Spleen (tissue), 11 donors: ENCODE data around the gene PRAMEF18. TPM values are rescaled to one million over a fixed set of nuclear protein-coding genes. Genes with fewer than 3 reads are reported as not detected.
"Not testable (repeated sequence)": the region's sequence is repeated elsewhere in the genome, so short reads cannot be mapped to it uniquely, and the experiment has no call there.

ENCODE experiments used
- DNase-seq: peaks from one replicate; pipeline ENCODE4 v3.0.0-alpha.2; 2020
- H3K27ac ChIP-seq, 8 donors: fragments of 200-600 bp; sonication (generic) in 7 of 8; 1 replicate in 4 of 8; 2 replicates in 4 of 8; pipeline versions ENCODE4 v1.5.0 to v1.8.0; 2016 to 2021; ENCODE audit warnings: inconsistent platforms in 4 of 8, mild to moderate bottlenecking in 4 of 8, moderate library complexity in 1 of 8
- H3K27me3 ChIP-seq, 7 donors: fragments of 200-600 bp; sonication (generic) in 6 of 7; replicated peaks in 1 of 7; 1 replicate in 4 of 7; 2 replicates in 3 of 7; pipeline versions ENCODE4 v1.5.0 to v1.8.0; 2016 to 2021; ENCODE audit warnings: inconsistent platforms in 3 of 7, mild to moderate bottlenecking in 1 of 7
- H3K36me3 ChIP-seq, 6 donors: fragments of 200-600 bp; sonication (generic) in 5 of 6; 1 replicate in 4 of 6; 2 replicates in 2 of 6; pipeline versions ENCODE4 v1.5.0 to v1.8.0; 2016 to 2021; ENCODE audit warnings: inconsistent platforms in 2 of 6
- H3K4me1 ChIP-seq, 6 donors: fragments of 200-600 bp; sonication (generic) in 5 of 6; 1 replicate in 3 of 6; 2 replicates in 3 of 6; pipeline versions ENCODE4 v1.5.0 to v1.8.0; 2016 to 2021; ENCODE audit warnings: inconsistent platforms in 3 of 6
- H3K4me3 ChIP-seq, 8 donors: fragments of 200-600 bp; sonication (generic) in 7 of 8; 1 replicate in 4 of 8; 2 replicates in 4 of 8; pipeline versions ENCODE4 v1.5.0 to v1.8.0; 2016 to 2021; ENCODE audit warnings: inconsistent platforms in 4 of 8, mild to moderate bottlenecking in 4 of 8, moderate library complexity in 2 of 8
- H3K9me3 ChIP-seq, 8 donors: fragments of 200-600 bp; sonication (generic) in 7 of 8; 1 replicate in 4 of 8; 2 replicates in 4 of 8; pipeline versions ENCODE4 v1.5.0 to v1.8.0; 2016 to 2021; ENCODE audit warnings: inconsistent platforms in 4 of 8
- WGBS, 5 donors: extraction: QIAGEN DNeasy Blood & Tissue Kit in 3 of 5; methylation state at CpG; one replicate each; pipeline versions ENCODE4 v1.1.5 to v1.1.7; 2013 to 2018; 5-methylcytosine and 5-hydroxymethylcytosine counted together
- intact Hi-C: fragments of 100-400 bp; cut with DNase I; formaldehyde crosslinking; loops from one replicate; pipeline ENCODE4 v1.15.0; 2023; ENCODE audit warnings: low total_unique reads
- polyA plus RNA-seq, 3 donors: library from polyadenylated mRNA; stranded (reverse); fragments of 200-250 nt; gene quantifications; one replicate each; pipeline ENCODE4 v1.2.1, GENCODE V29; 2013
- total RNA-seq, 7 donors: library from RNA; depleted of rRNA in 3 of 7; stranded (reverse); fragments of >200 nt in 3 of 7; fragmentation: NEBNext Ultra II Directional in 4 of 7; extraction: Animal tissue kit (Norgen Biotek cat#: 25700) in 4 of 7; gene quantifications; one replicate each; pipeline versions ENCODE4 v1.1.0 to v1.2.1, GENCODE V29; 2016 to 2021
- donor health status: healthy with polysubstance abuse.
- donor health status: DM: no; HTN: no; CAD: no; lungs with moderate emphysema.
- donor health status: DM: no; HTN: no; CAD: no.
- donor health status: Bipolar disorder and iron deficiency.
- donor health status: healthy.
- donor health status: DM: no; HTN: no; CAD: no.
- donor health status: DM: yes; HTN: yes; CAD: no.

Gene PRAMEF18
- total and polyA plus RNA-seq, 10 donors: not detected

DNA sequence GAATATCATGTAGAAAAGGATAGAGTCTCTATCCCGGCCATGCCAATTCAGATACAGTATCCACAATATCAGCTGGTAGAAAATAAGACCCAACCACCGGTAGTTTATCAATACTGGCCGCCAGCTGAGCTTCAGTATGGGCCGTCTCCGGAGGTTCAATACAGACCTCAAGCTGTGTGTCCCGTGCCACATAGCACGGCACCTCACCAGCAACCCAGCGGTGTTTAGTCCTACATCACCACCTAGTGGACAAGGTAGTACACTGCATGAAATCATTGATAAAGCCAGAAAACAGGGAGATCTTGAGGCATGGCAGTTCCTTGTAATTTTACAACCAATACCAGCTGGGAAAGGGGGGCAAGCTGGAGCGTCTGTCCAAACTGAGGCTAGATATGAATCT lies 17.2 kb downstream of the PRAMEF18 start:
- H3K4me3 ChIP-seq, DNase-seq, H3K36me3 ChIP-seq, H3K27me3 ChIP-seq, H3K27ac ChIP-seq, intact Hi-C loops, H3K4me1 ChIP-seq, H3K9me3 ChIP-seq: not testable (repeated sequence)
- WGBS, 5 donors: no CpG with 5 or more reads among the region's 9 CpGs

DNA sequence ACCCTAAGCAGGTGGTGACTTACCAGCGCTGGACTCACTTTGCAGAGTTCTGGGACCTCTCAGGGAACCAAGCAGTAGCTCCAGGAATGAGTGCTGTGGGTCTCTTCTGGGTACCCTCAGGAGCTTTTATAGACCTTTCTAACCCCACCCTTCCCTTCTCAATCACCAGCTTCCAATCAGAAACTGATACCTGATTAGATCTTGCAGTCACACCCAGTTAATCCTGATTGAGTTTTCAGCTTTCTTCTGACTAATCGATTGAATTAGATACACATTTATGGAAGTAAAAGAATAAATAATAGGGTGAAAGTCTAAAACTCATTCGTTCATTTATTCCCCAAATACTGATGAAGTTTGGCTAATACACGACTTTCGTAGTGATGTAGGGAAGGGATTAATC lies 24.6 kb downstream of the PRAMEF18 start, which contains the start of gene PRAMEF13:
PRAMEF13 (minus strand) TSS at position 101 of the 400 bp plus-strand sequence. CDS start 1,820 bp downstream, outside the sequence.
- intact Hi-C loops: not testable (repeated sequence)

More for the DNA sequence above, 24.6 kb downstream of the PRAMEF18 start, which contains the start of gene PRAMEF13:
- H3K4me1 ChIP-seq, DNase-seq, H3K36me3 ChIP-seq, H3K27me3 ChIP-seq, H3K9me3 ChIP-seq, H3K27ac ChIP-seq, H3K4me3 ChIP-seq: not testable (repeated sequence)
- WGBS, 5 donors: no CpG with 5 or more reads among the region's 5 CpGs

Other genes with a start within 250 kb of the PRAMEF18 start
- gene PRAMEF27, start 169.6 kb downstream of the PRAMEF18 start, total RNA-seq: not detected
- gene PRAMEF27, start 169.6 kb downstream of the PRAMEF18 start, polyA plus RNA-seq: not detected
- gene HNRNPCL3, start 165.4 kb downstream of the PRAMEF18 start, total RNA-seq: not detected
- not detected for gene HNRNPCL3, start 165.4 kb downstream of the PRAMEF18 start, polyA plus RNA-seq
- not detected for gene PRAMEF25, start 155.4 kb downstream of the PRAMEF18 start, total RNA-seq
- not detected for gene PRAMEF25, start 155.4 kb downstream of the PRAMEF18 start, polyA plus RNA-seq
- not detected for gene HNRNPCL2, start 109.3 kb downstream of the PRAMEF18 start, total RNA-seq
- not detected for gene HNRNPCL2, start 109.3 kb downstream of the PRAMEF18 start, polyA plus RNA-seq
- not detected for gene PRAMEF26, start 70.1 kb downstream of the PRAMEF18 start, total RNA-seq
- gene PRAMEF26, start 70.1 kb downstream of the PRAMEF18 start, polyA plus RNA-seq: not detected
- gene HNRNPCL4, start 60.5 kb downstream of the PRAMEF18 start, total RNA-seq: not detected
- gene HNRNPCL4, start 60.5 kb downstream of the PRAMEF18 start, polyA plus RNA-seq: not detected
- gene PRAMEF9, start 54.3 kb downstream of the PRAMEF18 start, total RNA-seq: not detected
- gene PRAMEF9, start 54.3 kb downstream of the PRAMEF18 start, polyA plus RNA-seq: not detected
- not detected for gene PRAMEF13, start 24.7 kb downstream of the PRAMEF18 start, total RNA-seq
- gene PRAMEF13, start 24.7 kb downstream of the PRAMEF18 start, polyA plus RNA-seq: not detected
- gene PRAMEF5, start 28.0 kb upstream of the PRAMEF18 start, total RNA-seq: not detected
- not detected for gene PRAMEF5, start 28.0 kb upstream of the PRAMEF18 start, polyA plus RNA-seq
- not detected for gene PRAMEF8, start 59.0 kb upstream of the PRAMEF18 start, total RNA-seq
- gene PRAMEF8, start 59.0 kb upstream of the PRAMEF18 start, polyA plus RNA-seq: not detected
- not detected for gene PRAMEF33, start 77.4 kb upstream of the PRAMEF18 start, total RNA-seq
- not detected for gene PRAMEF33, start 77.4 kb upstream of the PRAMEF18 start, polyA plus RNA-seq
- gene PRAMEF15, start 89.4 kb upstream of the PRAMEF18 start, total RNA-seq: not detected
- gene PRAMEF15, start 89.4 kb upstream of the PRAMEF18 start, polyA plus RNA-seq: not detected
- gene PRAMEF14, start 121.0 kb upstream of the PRAMEF18 start, total RNA-seq: not detected
- not detected for gene PRAMEF14, start 121.0 kb upstream of the PRAMEF18 start, polyA plus RNA-seq
- gene PRAMEF19, start 145.8 kb upstream of the PRAMEF18 start, total RNA-seq: not detected
- gene PRAMEF19, start 145.8 kb upstream of the PRAMEF18 start, polyA plus RNA-seq: not detected
- gene PRAMEF17, start 163.5 kb upstream of the PRAMEF18 start, total RNA-seq: not detected
- gene PRAMEF17, start 163.5 kb upstream of the PRAMEF18 start, polyA plus RNA-seq: not detected
- not detected for gene PRAMEF20, start 184.3 kb upstream of the PRAMEF18 start, total RNA-seq
- under 1 TPM in 1 of 3 donors, not detected in 2; 0.09 TPM for gene PRAMEF20, start 184.3 kb upstream of the PRAMEF18 start, polyA plus RNA-seq